Measurements from ENCODE around the gene KNDC1.
"Not testable (repeated sequence)": the region's sequence is repeated elsewhere in the genome, so short reads cannot be mapped to it uniquely, and the experiment has no call there.

DNA sequence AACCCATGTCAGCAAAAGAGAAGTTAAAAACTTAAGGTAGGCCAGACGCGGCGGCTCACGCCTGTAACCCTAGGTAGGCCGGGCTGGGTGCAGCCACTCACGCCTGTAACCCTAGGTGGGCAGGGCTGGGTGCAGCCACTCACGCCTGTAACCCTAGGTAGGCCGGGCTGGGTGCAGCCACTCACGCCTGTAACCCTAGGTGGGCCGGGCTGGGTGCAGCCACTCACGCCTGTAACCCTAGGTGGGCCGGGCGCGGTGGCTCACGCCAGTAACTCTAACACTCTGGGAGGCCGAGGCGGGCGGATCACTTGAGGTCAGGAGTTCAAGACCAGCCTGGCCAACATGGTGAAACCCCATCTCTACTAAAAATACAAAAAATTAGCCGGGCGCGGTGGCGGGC is 61.7 kb downstream of the KNDC1 start:
- TF ChIP-seq POLR2A (IDR thresholded peaks at IDR 0.05; ENCODE audit: low read length); GATA1 (IDR thresholded peaks at IDR 0.05; ENCODE audit: low read depth, low read length): not testable (repeated sequence)

All from erythroblast (primary cell).